Stomach (tissue), 9 donors: ENCODE measurements around the gene SRGAP2C. TPM values are rescaled to one million over a fixed set of nuclear protein-coding genes. Genes with fewer than 3 reads are reported as not detected.
"Not testable (repeated sequence)": the region's sequence is repeated elsewhere in the genome, so short reads cannot be mapped to it uniquely, and the experiment has no call there.

Experiments used
- DNase-seq, 2 donors: peaks; one replicate each; pipeline versions ENCODE4 v3.0.0 to v3.0.0-alpha.2; 2013 to 2019
- H3K27ac ChIP-seq, 5 donors: fragments of 200-600 bp in 4 of 5; sonication (generic) in 4 of 5; one replicate each; pipeline ENCODE4 v1.5.1; 2013 to 2019; ENCODE audit warnings: mild to moderate bottlenecking in 1 of 5, moderate library complexity in 1 of 5
- H3K27me3 ChIP-seq, 3 donors: fragments of 200-600 bp; sonication (generic); one replicate each; pipeline ENCODE4 v1.5.1; 2017 to 2019; ENCODE audit warnings: mixed run types in 1 of 3
- H3K36me3 ChIP-seq, 4 donors: fragments of 200-600 bp; sonication (generic); 1 replicate in 3 of 4; 2 replicates in 1 of 4; pipeline ENCODE4 v1.5.1; 2016 to 2019
- H3K4me1 ChIP-seq, 4 donors: fragments of 200-600 bp; sonication (generic); one replicate each; pipeline ENCODE4 v1.5.1; 2016 to 2019
- H3K4me3 ChIP-seq, 4 donors: fragments of 200-600 bp; sonication (generic) in 3 of 4; one replicate each; pipeline ENCODE4 v1.5.1; 2016 to 2019; ENCODE audit warnings: mild to moderate bottlenecking in 1 of 4
- H3K9me3 ChIP-seq, 4 donors: fragments of 200-600 bp; sonication (generic); one replicate each; pipeline ENCODE4 v1.5.1; 2016 to 2019
- CTCF ChIP-seq, 7 experiments: fragments of 450-650 bp in 4 of 7; fragments of 200-600 bp in 3 of 7; sonication (generic) in 3 of 7; IDR thresholded peaks; one replicate each; pipeline ENCODE4 v1.5.1; 2016 to 2019; ENCODE audit warnings: antibody characterized with exemption in 7 of 7, control low read depth in 2 of 7, mild to moderate bottlenecking in 1 of 7
- EP300 ChIP-seq: sonication (generic); formaldehyde crosslinking; IDR thresholded peaks from one replicate; pipeline ENCODE4 v1.6.1; 2017; ENCODE audit warnings: antibody characterized with exemption
- POLR2A ChIP-seq, 4 donors: fragments of 450-650 bp; IDR thresholded peaks; one replicate each; pipeline ENCODE4 v1.6.1; 2016; ENCODE audit warnings: antibody characterized with exemption in 4 of 4, control low read depth in 2 of 4, mild to moderate bottlenecking in 1 of 4, moderate library complexity in 1 of 4
- POLR2AphosphoS5 ChIP-seq, 3 donors: sonication (generic); formaldehyde crosslinking; IDR thresholded peaks; one replicate each; pipeline ENCODE4 v1.6.1; 2016; ENCODE audit warnings: antibody characterized with exemption in 3 of 3
- WGBS, 5 donors: extraction: QIAGEN DNeasy Blood & Tissue Kit in 3 of 5; methylation state at CpG; one replicate each; pipeline versions ENCODE4 v1.1.5 to v1.1.7; 2013 to 2018; 5-methylcytosine and 5-hydroxymethylcytosine counted together
- intact Hi-C: fragments of 100-400 bp; cut with DNase I; formaldehyde crosslinking; loops from one replicate; pipeline ENCODE4 v1.15.1; 2023; ENCODE audit warnings: low total_unique reads
- polyA plus RNA-seq, 3 donors: library from polyadenylated mRNA; stranded (reverse); fragments of 200-250 nt; gene quantifications; one replicate each; pipeline ENCODE4 v1.2.3, GENCODE V29; 2013
- total RNA-seq, 5 donors: library from RNA; depleted of rRNA; stranded (reverse); fragments of >200 nt; gene quantifications; one replicate each; pipeline versions ENCODE4 v1.1.0 to v1.2.3, GENCODE V29; 2014 to 2016
- donor health status: healthy with polysubstance abuse.
- donor health status: Bipolar disorder and iron deficiency.
- donor health status: healthy.

The SRGAP2C gene
- total and polyA plus RNA-seq, 8 donors: 2.3 to 17.6 (median 4.4) TPM

- H3K9me3 ChIP-seq: no peaks in the 10 kb centered on the region
- no peak for DNase-seq
- peaks cover 0 to 5% (median 2%) of the 10 kb centered on the region in 4 donors for H3K4me1 ChIP-seq
- H3K27me3 ChIP-seq: no peaks in the 10 kb centered on the region
- 45 to 76% (median 58%) methylated on average over 15 of the region's 15 CpGs for WGBS, 5 donors
- no peak overlapping the region for H3K27ac ChIP-seq
- no peak overlapping the region for H3K4me3 ChIP-seq
- H3K36me3 ChIP-seq: no peaks in the 10 kb centered on the region
- TF ChIP-seq POLR2AphosphoS5 (IDR thresholded peaks at IDR 0.05) (no peak), POLR2A (IDR thresholded peaks at IDR 0.05) (no peak), CTCF (IDR thresholded peaks at IDR 0.05) (no peak), EP300 (no peak)
- intact Hi-C loops: no loop called here
These were observed 233.7 kb downstream of the SRGAP2C start for GRCh38 chr1:121418369-121419049.

GRCh38 chr1:121419050-121419615 lies 234.4 kb downstream of the SRGAP2C start:
- H3K27me3 ChIP-seq, H3K4me1 ChIP-seq, DNase-seq, H3K27ac ChIP-seq, H3K36me3 ChIP-seq, H3K9me3 ChIP-seq, intact Hi-C loops, H3K4me3 ChIP-seq: not testable (repeated sequence)
- 86 to 94% (median 87%) methylated on average over 4 of the region's 4 CpGs for WGBS, 5 donors

- H3K27me3 ChIP-seq, DNase-seq, H3K36me3 ChIP-seq, intact Hi-C loops, H3K4me3 ChIP-seq, H3K27ac ChIP-seq, H3K9me3 ChIP-seq, H3K4me1 ChIP-seq: not testable (repeated sequence)
- WGBS, 5 donors: 68 to 75% (median 71%) methylated on average over 3 of the region's 3 CpGs
These were observed 236.7 kb downstream of the SRGAP2C start for GRCh38 chr1:121421490-121421889.

GRCh38 chr1:121423956-121424355 lies 239.2 kb downstream of the SRGAP2C start:
- intact Hi-C loops, H3K9me3 ChIP-seq, H3K27me3 ChIP-seq, H3K4me1 ChIP-seq, H3K27ac ChIP-seq, H3K36me3 ChIP-seq, H3K4me3 ChIP-seq: not testable (repeated sequence)
- peak in 1 of 2 donors; percentile 1 for DNase-seq
- 77 to 92% (median 81%) methylated on average over 2 of the region's 2 CpGs for WGBS, 5 donors

- H3K27me3 ChIP-seq, DNase-seq, H3K27ac ChIP-seq, H3K4me3 ChIP-seq, intact Hi-C loops, H3K36me3 ChIP-seq, H3K4me1 ChIP-seq, H3K9me3 ChIP-seq: not testable (repeated sequence)
- WGBS, 5 donors: 79 to 96% (median 87%) methylated on average over 2 of the region's 2 CpGs
These were observed 248.7 kb downstream of the SRGAP2C start for GRCh38 chr1:121433517-121433916.

- DNase-seq: not testable (repeated sequence)
These were observed 254.1 kb downstream of the SRGAP2C start for GRCh38 chr1:121438862-121439261.

GRCh38 chr1:121440993-121441392 lies 256.2 kb downstream of the SRGAP2C start:
- H3K27me3 ChIP-seq: no peaks in the 10 kb centered on the region
- H3K4me1 ChIP-seq: no peaks in the 10 kb centered on the region
- H3K4me3 ChIP-seq: no peak overlapping the region
- no peaks in the 10 kb centered on the region for H3K36me3 ChIP-seq
- no peak overlapping the region for H3K27ac ChIP-seq
- H3K9me3 ChIP-seq: no peaks in the 10 kb centered on the region
- DNase-seq: no peak
- intact Hi-C loops: no loop called here
- TF ChIP-seq EP300: no peak
- TF ChIP-seq POLR2A (IDR thresholded peaks at IDR 0.05): no peak
- TF ChIP-seq CTCF (IDR thresholded peaks at IDR 0.05): no peak
- TF ChIP-seq POLR2AphosphoS5 (IDR thresholded peaks at IDR 0.05): no peak
- WGBS, 5 donors: 91 to 96% (median 94%) methylated on average over 4 of the region's 4 CpGs

More at GRCh38 chr1:121438862-121439261, 254.1 kb downstream of the SRGAP2C start:
- H3K9me3 ChIP-seq, intact Hi-C loops, H3K27ac ChIP-seq, H3K27me3 ChIP-seq, H3K36me3 ChIP-seq, H3K4me1 ChIP-seq, H3K4me3 ChIP-seq: not testable (repeated sequence)
- 77 to 95% (median 94%) methylated on average over 3 of the region's 3 CpGs for WGBS, 5 donors
